ENCODE data around the gene USP2.

The USP2 gene

DNA sequence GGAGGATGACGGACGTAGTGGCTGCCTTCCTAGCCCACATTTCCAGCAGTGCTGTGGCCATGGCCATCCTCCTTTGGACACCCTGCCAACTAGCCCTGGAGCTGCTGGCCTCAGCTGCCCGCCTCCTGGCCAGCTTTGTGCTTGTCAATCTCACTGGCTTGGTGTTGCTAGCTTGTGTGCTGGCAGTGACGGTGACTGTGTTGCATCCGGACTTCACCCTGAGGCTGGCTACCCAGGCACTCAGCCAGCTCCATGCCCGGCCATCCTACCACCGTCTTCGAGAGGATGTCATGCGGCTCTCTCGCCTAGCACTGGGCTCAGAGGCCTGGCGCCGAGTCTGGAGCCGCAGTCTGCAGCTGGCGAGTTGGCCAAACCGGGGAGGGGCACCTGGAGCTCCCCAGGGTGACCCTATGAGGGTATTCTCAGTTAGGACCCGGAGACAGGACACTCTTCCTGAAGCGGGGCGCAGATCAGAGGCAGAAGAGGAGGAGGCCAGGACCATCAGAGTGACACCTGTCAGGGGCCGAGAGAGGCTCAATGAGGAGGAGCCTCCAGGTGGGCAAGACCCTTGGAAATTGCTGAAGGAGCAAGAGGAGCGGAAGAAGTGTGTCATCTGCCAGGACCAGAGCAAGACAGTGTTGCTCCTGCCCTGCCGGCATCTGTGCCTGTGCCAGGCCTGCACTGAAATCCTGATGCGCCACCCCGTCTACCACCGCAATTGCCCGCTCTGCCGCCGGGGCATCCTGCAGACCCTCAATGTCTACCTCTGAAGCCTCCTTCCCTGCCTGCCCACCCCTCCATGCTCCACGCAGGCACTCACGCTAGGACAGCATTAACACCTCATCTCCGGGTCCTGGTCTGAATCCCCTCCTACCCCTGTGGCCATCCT lies 45.6 kb downstream of the USP2 start:
- H3K27ac Mint-ChIP-seq, result peak overlapping the region; percentile 97
- peaks cover 32% of the 10 kb centered on the region for H3K27me3 Mint-ChIP-seq
- no peaks in the 10 kb centered on the region for H3K9me3 Mint-ChIP-seq
- H3K4me1 Mint-ChIP-seq, result peaks cover 66% of the 10 kb centered on the region
- peak overlapping the region; percentile 99 for H3K4me3 Mint-ChIP-seq
- CTCF ChIA-PET, result interaction anchor here (0.6 to 9.8 kb wide), 2 partner anchors 13 to 126 kb away, joined by 4 to 106 read pairs; no protein-coding TSS in a partner anchor
- no peak for DNase-seq
- peaks cover 15% of the 10 kb centered on the region for H3K36me3 Mint-ChIP-seq

DNA sequence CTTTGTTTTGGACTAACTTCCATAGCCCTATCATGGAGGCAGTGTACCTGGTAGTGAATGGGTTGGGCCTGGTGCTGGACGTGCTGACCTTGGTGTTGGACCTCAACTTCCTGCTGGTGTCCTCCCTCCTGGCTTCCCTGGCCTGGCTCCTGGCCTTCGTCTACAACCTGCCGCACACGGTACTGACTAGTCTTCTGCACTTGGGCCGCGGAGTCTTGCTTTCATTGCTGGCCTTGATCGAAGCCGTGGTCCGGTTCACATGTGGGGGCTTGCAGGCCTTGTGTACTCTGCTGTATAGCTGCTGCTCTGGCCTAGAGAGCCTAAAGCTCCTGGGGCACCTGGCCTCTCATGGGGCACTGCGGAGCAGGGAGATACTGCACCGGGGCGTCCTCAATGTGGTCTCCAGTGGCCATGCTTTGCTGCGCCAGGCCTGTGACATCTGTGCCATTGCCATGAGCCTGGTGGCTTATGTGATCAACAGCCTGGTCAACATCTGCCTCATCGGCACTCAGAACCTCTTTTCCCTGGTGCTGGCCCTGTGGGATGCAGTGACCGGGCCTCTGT lies 46.3 kb downstream of the USP2 start:
- Mint-ChIP-seq H3K27ac (peak overlapping the region; percentile 97), H3K9me3 (no peaks in the 10 kb centered on the region), H3K4me1 (peaks cover 64% of the 10 kb centered on the region), H3K36me3 (peaks cover 15% of the 10 kb centered on the region), H3K27me3 (peaks cover 31% of the 10 kb centered on the region), H3K4me3 (peak overlapping the region; percentile 99)
- CTCF ChIA-PET, result interaction anchor here (0.6 to 9.8 kb wide), 2 partner anchors 13 to 126 kb away, joined by 4 to 106 read pairs; no protein-coding TSS in a partner anchor
- DNase-seq, result no peak

DNA sequence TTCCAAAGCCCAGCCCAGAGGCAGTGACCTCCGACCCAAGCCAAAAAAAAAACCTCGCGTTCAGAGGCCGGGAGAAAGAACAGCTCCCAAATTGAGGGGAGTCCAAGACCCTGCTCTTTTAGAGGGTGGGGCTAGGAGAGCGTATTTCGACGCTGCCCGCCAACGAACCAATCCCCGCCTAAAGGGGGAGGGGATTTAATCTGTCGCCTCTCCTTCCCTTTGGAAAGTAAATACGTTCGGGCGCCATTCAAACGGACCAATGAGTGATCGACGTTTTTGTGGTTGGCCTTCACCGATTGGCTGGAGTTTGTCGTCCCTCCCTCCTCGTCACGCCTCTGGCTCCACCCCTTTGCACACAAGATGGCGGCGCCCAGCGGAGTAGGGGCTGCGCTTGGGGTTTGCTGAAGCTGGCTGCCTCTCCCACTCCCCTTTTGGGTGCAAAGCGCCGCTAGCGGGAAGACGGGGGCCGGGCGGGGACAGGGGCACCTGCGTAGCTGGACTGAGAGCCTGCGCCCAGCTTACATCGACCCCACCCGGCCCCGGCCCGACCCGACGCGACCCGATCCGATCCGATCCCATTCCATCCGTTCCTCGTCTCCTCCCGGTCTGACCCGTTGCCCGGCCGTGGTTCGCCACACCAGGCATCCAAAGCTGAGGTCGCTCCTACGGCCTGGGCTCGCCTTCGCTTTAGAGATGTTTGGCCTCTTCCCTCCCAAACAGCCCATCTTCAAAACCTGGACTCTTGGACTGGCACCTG lies 47.1 kb downstream of the USP2 start, which contains the start of gene RNF26:
RNF26 (plus strand) TSS at position 354 of the 757 bp plus-strand sequence. CDS start 596 bp downstream, outside the sequence.
- DNase-seq, result peak; percentile 97
- Mint-ChIP-seq H3K27me3 (peaks cover 25% of the 10 kb centered on the region), H3K4me1 (peaks cover 62% of the 10 kb centered on the region), H3K4me3 (peak within 1 kb of the TSS; percentile 99), H3K9me3 (no peaks in the 10 kb centered on the region), H3K27ac (peak within 1 kb of the TSS; percentile 97), H3K36me3 (peaks cover 15% of the 10 kb centered on the region)
- CTCF ChIA-PET, result interaction anchor here (0.9 to 9.8 kb wide), 3 partner anchors 12 to 22 kb away, joined by 3 to 106 read pairs (median 3); partner anchors contain the start of gene MCAM

DNA sequence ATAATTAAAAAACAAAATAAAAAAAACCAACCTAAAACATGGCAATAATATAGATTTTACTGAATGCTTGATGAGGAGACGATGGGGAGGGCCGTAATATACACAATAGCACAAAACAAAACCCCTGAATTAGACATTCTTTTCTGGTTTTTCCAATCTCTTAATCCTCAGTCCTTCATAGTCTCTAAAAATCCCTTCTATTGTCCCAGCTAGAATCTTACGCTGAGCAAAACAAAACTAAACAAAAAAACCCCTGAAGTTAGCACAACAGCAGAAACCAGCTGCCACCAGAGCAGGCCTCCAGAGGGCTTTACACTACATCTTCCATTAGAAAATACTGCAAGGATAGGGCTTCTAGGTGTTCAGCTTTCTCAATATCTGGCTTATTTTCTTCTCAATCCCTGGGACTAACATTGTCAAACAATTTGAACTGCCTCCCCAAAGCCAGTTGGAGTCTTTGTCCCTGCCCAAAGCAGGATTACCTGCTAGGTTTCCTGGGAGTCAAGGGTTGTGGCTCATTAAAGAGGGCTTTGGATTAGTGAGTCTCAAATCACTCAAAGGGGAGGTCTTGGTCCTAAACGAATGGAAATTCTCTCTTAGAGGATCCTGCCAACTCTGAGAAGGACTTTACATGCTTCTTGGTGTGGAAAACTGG lies 49.3 kb downstream of the USP2 start:
- Mint-ChIP-seq H3K27me3 (peaks cover 20% of the 10 kb centered on the region), H3K4me3 (no peak overlapping the region), H3K36me3 (peaks cover 7% of the 10 kb centered on the region), H3K9me3 (no peaks in the 10 kb centered on the region), H3K27ac (peak overlapping the region; percentile 61), H3K4me1 (peaks cover 44% of the 10 kb centered on the region)
- CTCF ChIA-PET, result interaction anchor here (0.8 to 9.8 kb wide), 2 partner anchors 10 to 142 kb away, joined by 4 to 106 read pairs; no protein-coding TSS in a partner anchor
- no peak for DNase-seq

DNA sequence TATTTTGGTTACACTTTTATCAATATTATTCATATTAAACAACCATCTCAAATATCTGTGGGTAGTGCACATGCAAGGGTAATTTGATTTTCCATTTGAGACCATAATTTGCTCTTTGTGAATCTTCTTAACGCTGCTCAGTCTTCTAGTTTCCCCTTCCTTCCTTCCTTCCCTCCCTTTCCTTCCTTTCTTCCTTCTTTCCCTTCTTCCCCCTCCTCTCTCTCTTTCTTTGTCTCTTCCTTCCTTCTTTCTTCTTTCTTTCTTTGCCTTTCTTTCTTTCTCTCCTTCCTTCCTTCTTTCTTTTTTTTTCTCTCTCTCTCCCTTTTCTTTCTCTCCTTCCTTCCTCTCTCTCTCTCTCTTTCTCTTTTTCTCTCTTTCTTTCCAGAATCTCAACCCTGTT lies 51.3 kb downstream of the USP2 start:
- no peak for DNase-seq
- peaks cover 20% of the 10 kb centered on the region for H3K27me3 Mint-ChIP-seq
- H3K36me3 Mint-ChIP-seq, result no peaks in the 10 kb centered on the region
- CTCF ChIA-PET, result interaction anchor here (0.5 kb wide), 1 partner anchor 8 kb away, joined by 3 read pairs; no protein-coding TSS in a partner anchor
- H3K27ac Mint-ChIP-seq, result no peak overlapping the region
- H3K4me3 Mint-ChIP-seq, result no peak overlapping the region
- H3K9me3 Mint-ChIP-seq, result no peaks in the 10 kb centered on the region
- peaks cover 24% of the 10 kb centered on the region for H3K4me1 Mint-ChIP-seq

DNA sequence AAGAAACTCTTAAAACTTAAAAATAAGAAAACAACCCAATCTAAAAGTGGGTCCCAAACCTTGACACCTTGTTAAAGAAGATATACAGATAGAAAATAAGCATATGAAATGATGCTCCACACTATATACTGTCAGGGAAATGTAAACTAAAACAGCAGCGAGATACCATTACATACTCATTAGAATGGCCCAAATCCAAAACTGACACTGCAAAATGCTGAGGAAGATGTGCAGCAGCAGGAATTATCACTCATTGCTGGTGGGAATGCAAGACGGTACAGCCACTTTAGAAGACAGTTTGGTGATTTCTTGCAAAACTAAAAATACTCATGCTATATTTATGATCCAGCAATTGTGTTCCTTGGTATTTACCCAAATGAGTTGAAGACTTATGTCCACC lies 52.2 kb downstream of the USP2 start:
- CTCF ChIA-PET, result interaction anchor here (1.0 to 4.0 kb wide), 2 partner anchors 8 to 45 kb away, joined by 3 to 24 read pairs; no protein-coding TSS in a partner anchor
- peaks cover 20% of the 10 kb centered on the region for H3K27me3 Mint-ChIP-seq
- no peak for DNase-seq

DNA sequence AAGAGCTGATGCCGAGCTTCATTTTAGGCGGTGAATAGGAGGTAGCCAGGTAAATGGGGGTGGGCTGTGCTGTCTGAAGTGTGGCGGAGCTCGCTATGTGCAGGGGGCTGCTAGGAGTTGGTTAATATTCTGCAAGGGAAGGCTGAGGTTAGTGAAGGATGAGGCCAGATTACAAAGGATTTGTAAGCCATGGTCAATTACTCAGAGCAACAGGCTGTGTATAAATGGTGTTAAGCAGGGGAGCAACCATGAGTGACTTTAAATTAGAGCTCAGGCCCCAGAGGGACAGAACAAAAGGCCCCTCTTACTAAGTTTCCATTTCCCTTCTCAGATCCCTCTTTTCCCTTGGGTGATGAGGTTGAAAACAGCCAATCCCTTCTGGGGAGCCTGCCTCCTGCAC lies 57.3 kb downstream of the USP2 start:
- Mint-ChIP-seq H3K27me3 (peaks cover 34% of the 10 kb centered on the region), H3K27ac (no peak overlapping the region), H3K36me3 (peaks cover 2% of the 10 kb centered on the region), H3K9me3 (no peaks in the 10 kb centered on the region), H3K4me3 (no peak overlapping the region), H3K4me1 (peaks cover 33% of the 10 kb centered on the region)
- no peak for DNase-seq
- CTCF ChIA-PET, result interaction anchor here (0.6 to 5.8 kb wide), 27 partner anchors 11 to 357 kb away, joined by 3 to 106 read pairs (median 4); partner anchors contain the start of genes CBL, RNF26 and VPS11

More for the DNA sequence above, 52.2 kb downstream of the USP2 start:
- H3K27ac Mint-ChIP-seq, result no peak overlapping the region
- H3K9me3 Mint-ChIP-seq, result no peaks in the 10 kb centered on the region
- no peaks in the 10 kb centered on the region for H3K36me3 Mint-ChIP-seq
- peaks cover 16% of the 10 kb centered on the region for H3K4me1 Mint-ChIP-seq
- H3K4me3 Mint-ChIP-seq, result no peak overlapping the region

DNA sequence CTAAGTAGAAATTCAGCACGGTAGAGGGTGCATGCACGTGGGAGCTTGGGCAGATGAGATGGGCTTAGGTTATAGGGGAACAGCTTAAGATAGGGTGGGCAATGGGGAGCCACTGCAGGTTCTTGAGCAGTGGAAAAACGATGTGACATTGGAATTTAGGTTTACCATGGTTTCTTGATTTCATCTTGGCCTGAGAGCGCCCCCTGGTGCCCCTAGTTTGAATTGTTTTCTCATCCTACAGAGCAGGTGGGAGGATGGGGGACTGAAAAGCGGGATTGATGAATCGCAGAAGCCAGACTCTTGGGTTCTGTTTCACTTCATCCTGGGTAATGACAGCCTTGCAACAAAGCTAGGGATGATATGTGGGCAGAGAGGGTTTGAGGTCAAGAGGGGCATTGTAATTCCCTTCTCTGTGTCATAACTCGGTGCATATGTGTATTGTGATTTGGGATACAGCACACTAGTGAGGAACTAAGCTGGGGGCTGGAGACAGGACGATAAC lies 57.9 kb downstream of the USP2 start:
- DNase-seq, result peak; percentile 88
- Mint-ChIP-seq H3K36me3 (peaks cover 2% of the 10 kb centered on the region), H3K27ac (no peak overlapping the region), H3K4me3 (no peak overlapping the region), H3K9me3 (no peaks in the 10 kb centered on the region), H3K4me1 (peaks cover 38% of the 10 kb centered on the region), H3K27me3 (peaks cover 35% of the 10 kb centered on the region)
- CTCF ChIA-PET, result interaction anchor here (0.6 to 5.8 kb wide), 37 partner anchors 12 to 357 kb away, joined by 3 to 106 read pairs (median 4); partner anchors contain the start of genes C2CD2L, CBL, RNF26 and VPS11

DNA sequence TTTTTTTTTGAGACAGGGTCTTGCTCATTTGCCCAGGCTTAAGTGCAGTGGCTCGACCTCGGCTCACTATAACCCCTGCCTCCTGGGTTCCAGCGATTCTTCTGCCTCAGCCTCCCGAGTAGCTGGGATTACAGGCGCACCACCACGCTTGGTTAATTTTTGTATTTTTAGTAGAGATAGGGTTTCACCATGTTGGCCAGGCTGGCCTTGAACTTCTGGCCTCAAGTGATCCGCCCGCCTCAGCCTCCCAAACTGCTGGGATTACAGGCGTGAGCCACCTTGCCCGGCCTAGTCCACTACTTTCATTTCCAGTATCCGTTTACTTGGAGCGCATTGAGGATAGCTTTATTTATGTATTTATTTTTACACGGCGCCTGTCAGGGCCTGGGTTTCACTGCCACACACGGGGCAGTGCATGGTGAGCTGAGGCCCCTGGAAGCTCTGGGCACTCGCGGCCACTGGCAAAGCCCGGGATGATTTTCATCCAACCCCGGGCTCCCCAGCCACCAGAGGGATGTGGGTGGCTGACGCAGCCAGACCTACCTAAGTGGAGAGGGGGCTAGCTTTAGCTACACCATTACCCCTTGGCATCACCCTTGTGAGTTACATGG lies 58.5 kb downstream of the USP2 start:
- Mint-ChIP-seq H3K27me3 (peaks cover 38% of the 10 kb centered on the region), H3K4me3 (no peak overlapping the region), H3K9me3 (no peaks in the 10 kb centered on the region), H3K4me1 (peaks cover 40% of the 10 kb centered on the region), H3K27ac (no peak overlapping the region), H3K36me3 (peaks cover 2% of the 10 kb centered on the region)
- no peak for DNase-seq
- CTCF ChIA-PET, result interaction anchor here (0.8 to 5.8 kb wide), 34 partner anchors 13 to 287 kb away, joined by 3 to 106 read pairs (median 4); partner anchors contain the start of genes C2CD2L, CBL, RNF26 and VPS11

DNA sequence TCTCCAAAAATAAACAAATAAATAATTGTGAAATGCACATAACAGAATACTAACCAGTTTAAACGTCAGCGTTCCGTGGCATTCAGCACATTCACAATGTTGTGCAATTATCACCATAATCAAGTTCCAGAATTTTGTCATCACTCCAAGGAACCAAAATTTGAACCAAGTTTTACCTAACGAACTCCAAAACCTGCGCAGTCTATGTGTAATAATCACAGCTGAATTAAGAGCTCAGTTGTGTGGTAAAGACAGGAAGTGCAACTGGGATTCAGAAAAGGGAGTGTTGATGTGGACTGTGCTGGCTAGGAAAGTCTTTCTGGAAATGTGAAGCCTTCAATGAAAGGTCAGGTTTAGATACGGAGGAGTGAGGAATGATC lies 59.1 kb downstream of the USP2 start:
- CTCF ChIA-PET, result interaction anchor here (0.9 to 5.8 kb wide), 17 partner anchors 13 to 633 kb away, joined by 3 to 106 read pairs (median 10); partner anchors contain the start of genes C2CD2L, CBL and RNF26
- H3K27ac Mint-ChIP-seq, result no peak overlapping the region
- peaks cover 45% of the 10 kb centered on the region for H3K27me3 Mint-ChIP-seq
- H3K4me1 Mint-ChIP-seq, result peaks cover 40% of the 10 kb centered on the region
- no peak overlapping the region for H3K4me3 Mint-ChIP-seq
- H3K9me3 Mint-ChIP-seq, result no peaks in the 10 kb centered on the region
- no peak for DNase-seq
- H3K36me3 Mint-ChIP-seq, result peaks cover 2% of the 10 kb centered on the region

DNA sequence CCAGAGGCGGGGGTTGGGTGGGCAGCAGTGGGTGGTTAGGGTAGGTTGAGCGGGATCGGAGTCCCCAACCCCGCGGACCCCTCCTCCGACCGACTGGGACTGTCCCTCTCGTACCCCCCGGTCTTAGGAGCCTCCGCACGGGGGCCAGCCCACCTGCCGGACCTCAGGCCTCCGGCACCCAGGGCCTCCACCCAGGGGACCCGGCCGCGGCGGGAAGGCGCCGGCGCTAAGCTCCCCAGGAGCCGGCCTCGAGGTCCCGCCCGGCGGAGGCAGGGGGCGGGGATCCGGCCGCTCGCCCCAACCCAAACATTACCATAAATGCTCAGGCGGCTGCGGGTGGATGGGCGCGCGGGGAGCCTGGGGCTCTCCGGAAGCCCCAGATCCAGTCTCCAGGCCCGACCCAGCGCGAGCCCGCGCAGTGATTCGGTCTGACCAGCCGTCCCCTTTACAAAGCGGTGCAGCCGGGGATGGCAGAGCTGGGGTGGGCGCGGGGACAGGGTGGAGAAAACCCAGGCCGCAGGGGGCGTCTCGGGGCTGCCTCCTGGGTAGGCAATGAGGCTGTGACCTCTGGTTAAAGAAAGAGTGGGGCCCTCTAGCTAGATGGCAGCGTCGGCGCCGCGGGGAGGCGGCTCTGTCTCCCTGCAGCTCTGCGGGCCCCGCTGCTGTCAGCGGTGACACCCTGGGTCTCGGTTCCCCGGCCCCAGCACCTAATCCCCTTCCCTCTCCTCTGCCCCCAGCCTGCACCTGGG lies 60.5 kb downstream of the USP2 start:
- H3K27me3 Mint-ChIP-seq, result peaks cover 59% of the 10 kb centered on the region
- CTCF ChIA-PET, result interaction anchor here (0.8 to 5.8 kb wide), 16 partner anchors 11 to 631 kb away, joined by 3 to 106 read pairs (median 4); partner anchors contain the start of genes CBL and RNF26
- peak overlapping the region; percentile 76 for H3K4me3 Mint-ChIP-seq
- H3K9me3 Mint-ChIP-seq, result no peaks in the 10 kb centered on the region
- H3K4me1 Mint-ChIP-seq, result peaks cover 43% of the 10 kb centered on the region
- DNase-seq, result peak; percentile 79
- H3K36me3 Mint-ChIP-seq, result peaks cover 2% of the 10 kb centered on the region
- H3K27ac Mint-ChIP-seq, result peak overlapping the region; percentile 92

DNA sequence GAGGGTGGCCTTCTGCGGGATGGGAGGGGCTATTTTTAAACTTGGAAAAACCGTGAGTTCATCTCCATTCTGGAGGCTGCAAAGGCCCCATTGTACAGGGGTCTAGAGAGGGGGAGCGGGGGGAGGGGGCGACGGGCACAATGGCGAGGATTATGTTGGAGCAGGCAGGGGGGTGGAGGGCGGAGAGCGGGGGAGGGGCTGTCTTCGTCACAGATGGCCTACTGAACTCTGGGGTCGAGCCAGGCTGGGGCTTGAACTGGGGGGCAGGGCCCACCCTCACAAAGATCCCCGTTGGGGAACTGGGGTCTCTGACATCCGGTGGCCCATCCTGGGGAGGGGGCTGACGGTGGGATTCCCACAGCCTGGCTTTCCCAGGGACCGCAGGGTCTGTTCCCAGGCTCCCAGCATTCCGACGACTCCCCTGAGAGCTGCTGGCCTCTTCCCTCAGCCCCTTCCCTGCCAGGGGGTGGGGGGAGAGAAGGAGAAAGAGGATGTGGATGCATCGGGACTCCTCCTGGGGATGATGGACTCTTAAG lies 61.2 kb downstream of the USP2 start:
- peaks cover 65% of the 10 kb centered on the region for H3K27me3 Mint-ChIP-seq
- peaks cover 49% of the 10 kb centered on the region for H3K4me1 Mint-ChIP-seq
- peaks cover 2% of the 10 kb centered on the region for H3K36me3 Mint-ChIP-seq
- CTCF ChIA-PET, result interaction anchor here (1.0 to 5.8 kb wide), 7 partner anchors 11 to 115 kb away, joined by 4 to 106 read pairs (median 14); partner anchors contain the start of genes CBL and RNF26
- peak overlapping the region; percentile 54 for H3K4me3 Mint-ChIP-seq
- DNase-seq, result peak; percentile 24
- H3K27ac Mint-ChIP-seq, result no peak overlapping the region
- H3K9me3 Mint-ChIP-seq, result no peaks in the 10 kb centered on the region

Data from activated naive CD4-positive, alpha-beta T cell treated with anti-CD3 and anti-CD28 coated beads, Interleukin-2, amount 10 ng/mL, durations not matched to agents 7 days and 5 days (primary cell).